IgD-negative memory B cell (primary cell): ENCODE results near the gene ZIM2. TPM values are rescaled to one million over a fixed set of nuclear protein-coding genes. Genes with fewer than 3 reads are reported as not detected.

ENCODE experiments used
- polyA plus RNA-seq: library from polyadenylated mRNA; unstranded; fragments of 300-500 nt; fragmentation: Illumina TruSeq; gene quantifications from one replicate; pipeline ENCODE4 v1.2.3, GENCODE V29; 2021

The ZIM2 gene
- polyA plus RNA-seq, 1 donor from 2014 or later, result not detected

Other genes starting within 250 kb of the ZIM2 start
- 11.1 TPM for gene ZNF71, start 245.4 kb downstream of the ZIM2 start, polyA plus RNA-seq
- not detected for gene SMIM17, start 197.6 kb downstream of the ZIM2 start, polyA plus RNA-seq
- gene ZNF835, start 169.0 kb downstream of the ZIM2 start, polyA plus RNA-seq, result 6.0 TPM
- not detected for gene PEG3, start within 50 bp of the ZIM2 start, polyA plus RNA-seq